Activated naive CD4-positive, alpha-beta T cell treated with anti-CD3 and anti-CD28 coated beads, Interleukin-2, amount 50 U/mL, for 24 hours (primary cell): Measurements from ENCODE around the gene SNX24.

Experiments
- H3K27ac Mint-ChIP-seq: one replicate; pipeline ENCODE4 v1.8.0; 2021; ENCODE audit warnings: mild to moderate bottlenecking, mixed read lengths
- H3K27me3 Mint-ChIP-seq: one replicate; pipeline ENCODE4 v1.8.0; 2021; ENCODE audit warnings: mixed read lengths
- H3K36me3 Mint-ChIP-seq: one replicate; pipeline ENCODE4 v1.8.0; 2021; ENCODE audit warnings: mixed read lengths
- H3K4me1 Mint-ChIP-seq: one replicate; pipeline ENCODE4 v1.8.0; 2021; ENCODE audit warnings: mixed read lengths
- H3K4me3 Mint-ChIP-seq: one replicate; pipeline ENCODE4 v1.8.0; 2021; ENCODE audit warnings: mild to moderate bottlenecking, mixed read lengths
- H3K9me3 Mint-ChIP-seq: one replicate; pipeline ENCODE4 v1.8.0; 2021; ENCODE audit warnings: mixed read lengths

Gene SNX24

DNA sequence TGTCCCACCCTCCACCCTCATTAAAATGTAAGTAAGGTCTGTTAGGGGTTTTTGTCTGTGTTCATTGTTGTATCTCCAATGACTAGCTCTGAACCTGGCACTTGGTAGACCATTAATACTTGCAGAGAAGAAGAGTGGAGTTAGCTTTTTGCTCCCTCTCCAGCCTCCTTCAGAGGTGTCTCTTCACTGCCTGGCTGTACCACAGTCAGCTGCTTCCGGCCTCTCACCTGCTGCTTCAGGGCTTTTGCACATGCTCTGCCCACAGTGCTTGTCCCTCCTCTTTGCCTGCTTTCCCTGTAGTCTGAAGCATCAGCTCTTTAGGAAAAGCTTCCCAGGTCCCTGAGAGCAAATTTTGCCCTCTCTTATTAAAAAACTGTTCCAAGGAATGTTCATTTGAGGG, 83.6 kb downstream of the SNX24 start:
- H3K27me3 Mint-ChIP-seq: no peaks in the 10 kb centered on the region
- H3K4me1 Mint-ChIP-seq: no peaks in the 10 kb centered on the region
- H3K4me3 Mint-ChIP-seq: no peak overlapping the region
- no peaks in the 10 kb centered on the region for H3K9me3 Mint-ChIP-seq
- H3K36me3 Mint-ChIP-seq: no peaks in the 10 kb centered on the region
- H3K27ac Mint-ChIP-seq: no peak overlapping the region

- Mint-ChIP-seq H3K36me3 (no peaks in the 10 kb centered on the region), H3K4me3 (no peak overlapping the region), H3K27ac (no peak overlapping the region), H3K27me3 (no peaks in the 10 kb centered on the region), H3K4me1 (no peaks in the 10 kb centered on the region), H3K9me3 (no peaks in the 10 kb centered on the region)
Measured at GRCh38 chr5:122929980-122930379, 84.6 kb downstream of the SNX24 start.

- Mint-ChIP-seq H3K36me3 (no peaks in the 10 kb centered on the region), H3K27me3 (no peaks in the 10 kb centered on the region), H3K9me3 (no peaks in the 10 kb centered on the region), H3K27ac (no peak overlapping the region), H3K4me3 (no peak overlapping the region), H3K4me1 (no peaks in the 10 kb centered on the region)
Measured at GRCh38 chr5:122933956-122934355, 88.5 kb downstream of the SNX24 start.

GRCh38 chr5:122936088-122936487, 90.7 kb downstream of the SNX24 start:
- H3K27me3 Mint-ChIP-seq: no peaks in the 10 kb centered on the region
- peaks cover under 1% of the 10 kb centered on the region for H3K36me3 Mint-ChIP-seq
- H3K4me3 Mint-ChIP-seq: no peak overlapping the region
- H3K9me3 Mint-ChIP-seq: no peaks in the 10 kb centered on the region
- no peak overlapping the region for H3K27ac Mint-ChIP-seq
- H3K4me1 Mint-ChIP-seq: no peaks in the 10 kb centered on the region

DNA sequence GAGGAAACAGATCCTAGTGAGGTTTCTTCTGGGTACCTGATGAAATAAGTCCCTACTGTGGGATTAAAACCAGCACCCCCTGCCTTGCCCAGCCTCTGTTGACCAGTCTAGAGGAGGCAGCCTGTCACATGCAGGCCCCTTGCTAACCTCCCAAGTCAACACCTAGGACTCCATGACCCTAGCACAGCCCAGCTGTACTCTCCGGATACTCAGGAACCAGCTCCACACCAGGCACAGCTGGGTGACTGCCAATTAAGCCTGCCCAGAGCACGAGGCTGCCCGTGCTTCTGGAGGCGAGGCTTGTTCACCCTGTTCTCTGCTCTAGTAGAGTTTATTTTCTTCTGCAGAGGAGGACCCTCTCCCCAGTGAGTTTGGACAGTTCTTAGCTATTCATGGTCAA, 92.5 kb downstream of the SNX24 start:
- Mint-ChIP-seq H3K4me1 (no peaks in the 10 kb centered on the region), H3K9me3 (no peaks in the 10 kb centered on the region), H3K36me3 (peaks cover 6% of the 10 kb centered on the region), H3K27ac (no peak overlapping the region), H3K4me3 (no peak overlapping the region), H3K27me3 (no peaks in the 10 kb centered on the region)

GRCh38 chr5:122940890-122941289, 95.5 kb downstream of the SNX24 start:
- H3K36me3 Mint-ChIP-seq: peaks cover 6% of the 10 kb centered on the region
- H3K4me3 Mint-ChIP-seq: no peak overlapping the region
- H3K9me3 Mint-ChIP-seq: no peaks in the 10 kb centered on the region
- no peaks in the 10 kb centered on the region for H3K27me3 Mint-ChIP-seq
- no peaks in the 10 kb centered on the region for H3K4me1 Mint-ChIP-seq
- no peak overlapping the region for H3K27ac Mint-ChIP-seq

DNA sequence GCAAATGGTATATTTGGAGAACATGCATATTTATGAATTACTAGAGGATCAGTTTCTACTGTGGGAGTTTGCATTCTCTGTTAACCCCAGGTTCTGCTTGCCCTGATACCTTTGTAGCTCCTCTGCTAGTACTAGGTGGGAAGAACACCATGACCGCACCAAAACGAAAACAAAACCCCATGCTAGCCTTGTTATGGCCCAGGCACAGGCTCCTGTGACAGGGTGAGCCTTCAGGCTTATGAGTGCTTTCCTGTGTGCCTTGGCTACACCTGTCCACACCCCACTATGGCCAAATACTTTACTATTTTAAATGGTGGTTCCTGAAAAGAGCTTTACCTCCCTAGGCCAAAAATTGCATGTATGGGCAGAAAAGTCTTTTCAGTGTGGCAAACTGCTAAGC, 96.3 kb downstream of the SNX24 start:
- Mint-ChIP-seq H3K36me3 (peaks cover 7% of the 10 kb centered on the region), H3K27ac (no peak overlapping the region), H3K9me3 (no peaks in the 10 kb centered on the region), H3K4me3 (no peak overlapping the region), H3K4me1 (no peaks in the 10 kb centered on the region), H3K27me3 (no peaks in the 10 kb centered on the region)

GRCh38 chr5:122942164-122942914, 96.9 kb downstream of the SNX24 start:
- H3K36me3 Mint-ChIP-seq: peaks cover 7% of the 10 kb centered on the region
- no peak overlapping the region for H3K27ac Mint-ChIP-seq
- H3K27me3 Mint-ChIP-seq: no peaks in the 10 kb centered on the region
- H3K9me3 Mint-ChIP-seq: no peaks in the 10 kb centered on the region
- H3K4me1 Mint-ChIP-seq: no peaks in the 10 kb centered on the region
- H3K4me3 Mint-ChIP-seq: no peak overlapping the region

DNA sequence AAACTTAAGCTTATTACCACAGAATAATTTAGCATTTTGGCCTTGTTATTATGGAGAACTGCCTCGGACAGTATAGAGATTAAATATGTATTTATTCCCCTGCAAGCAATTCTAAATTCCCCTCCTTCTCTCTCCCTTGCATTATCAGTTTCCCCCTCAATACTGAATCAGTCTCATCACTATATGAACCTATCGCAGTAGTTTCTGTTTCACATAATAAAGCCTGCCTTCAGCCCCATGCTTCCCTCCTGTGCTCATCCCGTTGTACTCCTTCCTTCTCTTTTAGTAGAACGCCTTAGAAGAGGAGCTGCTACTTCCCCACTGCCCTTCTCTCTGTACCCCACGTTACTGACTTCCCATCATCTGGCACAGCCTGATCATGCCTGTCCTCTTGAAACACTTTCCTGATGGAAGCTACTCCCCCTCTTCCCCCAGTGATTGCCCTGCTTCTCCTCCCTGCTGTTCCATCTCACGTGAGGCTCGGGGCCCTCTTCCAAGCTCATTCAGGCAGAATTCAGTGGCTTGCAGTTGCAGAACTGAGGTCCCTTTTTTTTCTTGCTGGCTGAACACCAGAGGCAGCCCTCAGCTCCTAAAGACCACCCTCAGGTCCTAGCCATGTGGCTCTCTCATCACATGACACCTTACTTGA, 97.8 kb downstream of the SNX24 start:
- no peak overlapping the region for H3K27ac Mint-ChIP-seq
- no peaks in the 10 kb centered on the region for H3K9me3 Mint-ChIP-seq
- H3K27me3 Mint-ChIP-seq: no peaks in the 10 kb centered on the region
- no peak overlapping the region for H3K4me3 Mint-ChIP-seq
- no peaks in the 10 kb centered on the region for H3K4me1 Mint-ChIP-seq
- peaks cover 7% of the 10 kb centered on the region for H3K36me3 Mint-ChIP-seq

GRCh38 chr5:122944051-122944450, 98.6 kb downstream of the SNX24 start:
- H3K4me3 Mint-ChIP-seq: no peak overlapping the region
- no peaks in the 10 kb centered on the region for H3K4me1 Mint-ChIP-seq
- no peaks in the 10 kb centered on the region for H3K27me3 Mint-ChIP-seq
- peaks cover 7% of the 10 kb centered on the region for H3K36me3 Mint-ChIP-seq
- H3K9me3 Mint-ChIP-seq: no peaks in the 10 kb centered on the region
- H3K27ac Mint-ChIP-seq: no peak overlapping the region

DNA sequence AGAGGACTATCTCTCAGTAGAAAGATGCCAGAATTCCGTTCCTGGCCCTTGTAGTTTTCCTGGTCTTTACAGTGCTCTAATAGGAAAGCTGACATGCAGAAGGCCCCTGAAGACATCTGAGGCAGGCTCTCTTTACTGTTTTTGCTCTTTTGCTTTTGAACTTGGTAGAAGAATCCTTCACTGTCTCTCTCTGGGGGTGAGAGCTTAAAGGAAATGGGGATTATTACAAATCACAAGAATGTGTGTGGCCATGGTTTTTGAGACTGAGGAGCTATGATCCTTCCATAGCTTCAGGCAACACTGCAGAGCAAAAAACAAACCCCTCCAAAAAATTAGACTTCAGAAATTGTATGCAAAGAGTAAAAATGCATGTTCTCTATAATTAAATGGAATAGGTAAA, 102.0 kb downstream of the SNX24 start:
- Mint-ChIP-seq H3K4me1 (no peaks in the 10 kb centered on the region), H3K27me3 (no peaks in the 10 kb centered on the region), H3K4me3 (no peak overlapping the region), H3K27ac (no peak overlapping the region), H3K36me3 (peaks cover 2% of the 10 kb centered on the region), H3K9me3 (no peaks in the 10 kb centered on the region)

GRCh38 chr5:122947772-122948171, 102.4 kb downstream of the SNX24 start:
- H3K4me3 Mint-ChIP-seq: no peak overlapping the region
- no peaks in the 10 kb centered on the region for H3K4me1 Mint-ChIP-seq
- H3K27me3 Mint-ChIP-seq: no peaks in the 10 kb centered on the region
- no peaks in the 10 kb centered on the region for H3K9me3 Mint-ChIP-seq
- H3K27ac Mint-ChIP-seq: no peak overlapping the region
- H3K36me3 Mint-ChIP-seq: peaks cover 2% of the 10 kb centered on the region

DNA sequence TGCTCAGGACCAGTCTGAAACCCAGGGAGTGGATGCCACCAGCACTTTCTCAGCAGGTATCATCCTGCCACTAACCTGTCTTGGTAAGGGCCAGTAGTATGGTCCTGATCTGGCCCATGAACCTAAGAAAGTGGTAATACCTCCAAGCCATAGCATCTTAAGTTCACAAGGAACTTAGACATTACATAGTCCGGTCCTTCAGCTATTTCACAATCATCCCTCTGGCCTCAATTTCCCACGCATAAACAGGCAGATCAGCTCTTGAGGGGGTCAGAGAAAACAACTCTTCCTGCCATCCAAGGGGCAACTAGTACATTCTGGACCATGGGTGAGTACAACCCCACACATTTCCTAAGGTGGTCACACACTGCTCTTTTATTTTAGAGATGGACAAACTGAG, 102.9 kb downstream of the SNX24 start:
- no peaks in the 10 kb centered on the region for H3K27me3 Mint-ChIP-seq
- H3K4me3 Mint-ChIP-seq: no peak overlapping the region
- no peaks in the 10 kb centered on the region for H3K4me1 Mint-ChIP-seq
- no peak overlapping the region for H3K27ac Mint-ChIP-seq
- no peaks in the 10 kb centered on the region for H3K9me3 Mint-ChIP-seq
- H3K36me3 Mint-ChIP-seq: peaks cover 2% of the 10 kb centered on the region

DNA sequence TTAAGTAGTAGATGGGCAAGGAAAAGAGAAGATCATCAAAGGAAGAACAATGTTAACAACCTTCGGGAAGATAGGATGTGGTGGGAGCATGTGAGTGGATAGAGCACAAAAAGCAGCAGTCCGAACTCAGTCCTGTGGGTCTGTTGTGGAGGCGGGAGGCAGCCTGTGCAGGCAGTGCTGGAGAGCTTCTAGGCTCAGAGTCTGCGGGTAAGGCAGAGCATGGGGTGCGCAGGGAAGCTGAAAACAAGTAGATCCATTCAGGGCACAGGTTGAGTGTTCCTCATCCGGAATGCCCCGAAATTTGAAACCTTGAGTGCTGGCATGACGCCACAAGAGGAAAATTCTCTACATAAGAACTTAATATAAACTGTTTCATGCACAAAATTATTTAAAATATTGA, 106.2 kb downstream of the SNX24 start:
- Mint-ChIP-seq H3K27ac (no peak overlapping the region), H3K9me3 (peaks cover 2% of the 10 kb centered on the region), H3K4me3 (no peak overlapping the region), H3K36me3 (peaks cover 3% of the 10 kb centered on the region), H3K4me1 (no peaks in the 10 kb centered on the region), H3K27me3 (no peaks in the 10 kb centered on the region)

DNA sequence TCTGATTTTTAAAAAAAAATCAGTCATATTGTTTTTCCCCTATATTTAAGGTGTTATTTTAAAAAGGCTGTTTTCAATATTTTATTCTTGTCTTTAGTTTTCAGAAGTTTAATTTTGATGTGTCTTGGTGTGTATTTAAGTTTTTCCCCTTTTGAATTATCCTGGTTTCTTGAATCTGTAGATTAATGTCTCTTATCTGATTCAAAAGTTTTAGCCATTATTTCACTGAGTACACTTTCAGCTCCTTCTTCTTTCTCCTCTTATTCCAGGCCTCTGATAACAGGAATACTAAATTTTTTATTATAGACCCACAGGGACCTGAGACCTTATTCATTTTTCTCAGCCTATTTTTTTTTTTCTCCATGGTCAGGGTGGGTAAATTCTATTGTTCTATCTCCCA, 109.3 kb downstream of the SNX24 start:
- peaks cover 8% of the 10 kb centered on the region for H3K36me3 Mint-ChIP-seq
- no peaks in the 10 kb centered on the region for H3K27me3 Mint-ChIP-seq
- H3K9me3 Mint-ChIP-seq: peaks cover 14% of the 10 kb centered on the region
- H3K27ac Mint-ChIP-seq: no peak overlapping the region
- no peak overlapping the region for H3K4me3 Mint-ChIP-seq
- H3K4me1 Mint-ChIP-seq: no peaks in the 10 kb centered on the region

DNA sequence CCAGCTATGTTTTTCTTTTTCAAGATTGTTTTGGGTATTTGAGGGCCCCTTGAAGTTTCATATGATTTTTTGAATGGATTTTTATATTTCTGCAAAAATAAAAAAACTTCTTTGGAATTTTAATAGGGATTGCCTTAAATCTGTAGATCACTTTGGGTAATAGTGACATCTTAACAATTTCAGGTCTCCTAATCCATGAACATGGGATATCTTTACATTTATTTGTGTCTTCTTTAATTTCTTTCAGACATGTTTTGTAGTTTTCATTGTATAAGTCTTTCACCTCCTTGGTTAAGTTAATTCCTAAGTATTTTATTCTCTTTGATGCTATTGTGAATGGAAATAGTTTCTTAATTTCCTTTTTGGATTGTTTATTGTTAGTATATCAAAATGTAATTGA, 112.0 kb downstream of the SNX24 start:
- Mint-ChIP-seq H3K9me3 (peaks cover 14% of the 10 kb centered on the region), H3K27me3 (no peaks in the 10 kb centered on the region), H3K4me1 (no peaks in the 10 kb centered on the region), H3K4me3 (no peak overlapping the region), H3K36me3 (peaks cover 10% of the 10 kb centered on the region), H3K27ac (no peak overlapping the region)
